IMR-90 (cell line): Measurements from ENCODE around the gene CENPV. TPM values are rescaled to one million over a fixed set of nuclear protein-coding genes. Genes with fewer than 3 reads are reported as not detected.

ENCODE experiments used
- ATAC-seq: fragments of 200-7000 bp; cut with Tn5 transposase; 2 replicates; pipeline ENCODE4 v1.9.1; 2020; ENCODE audit warnings: low read depth, mild to moderate bottlenecking, moderate library complexity
- Bru-seq: library from RNA; stranded (reverse); fragments of 400-500 nt; gene quantifications from one replicate; lab custom pipeline; 2021; lab: Mats Ljungman, UMichigan
- BruChase-seq, 2 experiments: library from RNA; stranded (reverse); fragments of 400-500 nt; gene quantifications; one replicate each; lab custom pipeline; 2021; lab: Mats Ljungman, UMichigan
- BruUV-seq: library from RNA; stranded (reverse); fragments of 400-500 nt; replicated peaks from 2 replicates; lab custom pipeline; 2021; lab: Mats Ljungman, UMichigan
- CTCF ChIA-PET: fragments of 300-600 bp; formaldehyde crosslinking; extraction: SDS; loops from one replicate; lab custom pipeline; 2021; ENCODE audit warnings: antibody characterized with exemption; lab: Yijun Ruan, JAX
- POLR2A ChIA-PET: fragments of 300-600 bp; sonication (Branson Sonifier 250); formaldehyde crosslinking; loops from one replicate; lab custom pipeline; 2022; ENCODE audit warnings: antibody characterized with exemption; ENCODE audit not compliant: unreplicated experiment; lab: Charles Lee
- DNase-seq: peaks from one replicate; pipeline ENCODE4 v3.0.0; 2013
- H2AFZ ChIP-seq: replicated peaks from 2 replicates; pipeline ENCODE3; 2013; ENCODE audit warnings: low read length, mild to moderate bottlenecking; ENCODE audit not compliant: poor library complexity
- H2AK5ac ChIP-seq: 2 replicates; pipeline ENCODE4 v1.6.1; 2013; ENCODE audit warnings: low read depth, low read length, inconsistent platforms
- H2AK9ac ChIP-seq: replicated peaks from 2 replicates; pipeline ENCODE3; 2013; ENCODE audit warnings: mild to moderate bottlenecking, low read depth, low read length, moderate library complexity; ENCODE audit not compliant: poor library complexity
- H2BK120ac ChIP-seq: 2 replicates; pipeline ENCODE4 v1.6.1; 2013; ENCODE audit warnings: low read depth, low read length, inconsistent platforms
- H2BK15ac ChIP-seq: 3 replicates; pipeline ENCODE4 v1.6.1; 2013; ENCODE audit warnings: low read depth, low read length, inconsistent platforms
- H2BK20ac ChIP-seq: 2 replicates; pipeline ENCODE4 v1.6.1; 2013; ENCODE audit warnings: low read depth, mild to moderate bottlenecking, inconsistent platforms, low read length, moderate library complexity
- H2BK5ac ChIP-seq: 2 replicates; pipeline ENCODE4 v1.6.1; 2013; ENCODE audit warnings: mild to moderate bottlenecking, low read depth, low read length, inconsistent platforms; ENCODE audit not compliant: poor library complexity, severe bottlenecking
- H3K14ac ChIP-seq: replicated peaks from 2 replicates; pipeline ENCODE4 v1.6.1; 2013; ENCODE audit warnings: low read depth, low read length, inconsistent platforms
- H3K18ac ChIP-seq: 2 replicates; pipeline ENCODE4 v1.6.1; 2013; ENCODE audit warnings: low read depth, low read length, control low read depth
- H3K23ac ChIP-seq: 2 replicates; pipeline ENCODE4 v1.6.1; 2013; ENCODE audit warnings: low read depth, low read length, inconsistent platforms
- H3K27ac ChIP-seq: 2 replicates; pipeline ENCODE4 v1.5.1; 2013; ENCODE audit warnings: mild to moderate bottlenecking, control low read depth, low read length; ENCODE audit not compliant: insufficient read depth
- H3K27me3 ChIP-seq: 2 replicates; pipeline ENCODE4 v1.6.1; 2013; ENCODE audit warnings: low read length; ENCODE audit not compliant: control insufficient read depth, insufficient read depth
- H3K36me3 ChIP-seq: 2 replicates; pipeline ENCODE4 v1.6.1; 2013; ENCODE audit warnings: low read length, mixed read lengths; ENCODE audit not compliant: control insufficient read depth, insufficient read depth
- H3K4ac ChIP-seq: 2 replicates; pipeline ENCODE4 v1.6.1; 2013; ENCODE audit warnings: low read depth, low read length, inconsistent platforms
- H3K4me1 ChIP-seq: 2 replicates; pipeline ENCODE4 v1.6.1; 2013; ENCODE audit warnings: low read length, mixed read lengths; ENCODE audit not compliant: control insufficient read depth, insufficient read depth
- H3K4me2 ChIP-seq: 2 replicates; pipeline ENCODE4 v1.6.1; 2013; ENCODE audit warnings: low read depth, mild to moderate bottlenecking, control low read depth, low read length, moderate library complexity
- H3K4me3 ChIP-seq: 2 replicates; pipeline ENCODE4 v1.5.1; 2013; ENCODE audit warnings: low read depth, mild to moderate bottlenecking, control low read depth, low read length, moderate library complexity; ENCODE audit not compliant: insufficient read depth
- H3K56ac ChIP-seq: 2 replicates; pipeline ENCODE4 v1.6.1; 2013; ENCODE audit warnings: low read length, inconsistent platforms; ENCODE audit not compliant: insufficient read depth; ENCODE audit errors: extremely low read depth
- H3K79me1 ChIP-seq, 2 experiments: 2 replicates each; pipeline ENCODE4 v1.6.1; 2013; ENCODE audit warnings: low read length in 2 of 2, inconsistent platforms in 1 of 2, low read depth in 1 of 2
- H3K9ac ChIP-seq: 2 replicates; pipeline ENCODE4 v1.6.1; 2013; ENCODE audit warnings: low read depth, low read length, control low read depth
- H3K9me1 ChIP-seq: 2 replicates; pipeline ENCODE4 v1.6.1; 2013; ENCODE audit warnings: low read length, inconsistent platforms; ENCODE audit not compliant: insufficient read depth
- H3K9me3 ChIP-seq: 2 replicates; pipeline ENCODE4 v1.6.1; 2013; ENCODE audit warnings: low read length; ENCODE audit not compliant: control insufficient read depth, insufficient read depth
- H4K20me1 ChIP-seq: 2 replicates; pipeline ENCODE4 v1.6.1; 2013; ENCODE audit warnings: low read length, inconsistent platforms; ENCODE audit not compliant: insufficient read depth
- H4K5ac ChIP-seq: 2 replicates; pipeline ENCODE4 v1.6.1; 2013; ENCODE audit warnings: mild to moderate bottlenecking, low read depth, low read length, control low read depth
- H4K8ac ChIP-seq, 2 experiments: 2 replicates each; pipeline ENCODE4 v1.6.1; 2013; ENCODE audit warnings: low read depth in 2 of 2, low read length in 2 of 2, control low read depth in 1 of 2, inconsistent platforms in 1 of 2
- H4K91ac ChIP-seq: 2 replicates; pipeline ENCODE4 v1.6.1; 2013; ENCODE audit warnings: low read depth, low read length, inconsistent platforms; ENCODE audit not compliant: insufficient read depth
- CTCF ChIP-seq: conservative IDR thresholded peaks from 2 replicates; pipeline ENCODE4 v1.5.1; 2012; ENCODE audit warnings: mild to moderate bottlenecking, low read depth, low read length, improper control_type of control experiment
- WGBS, 2 experiments: methylation state at CpG; one replicate each; pipeline versions ENCODE4 v1.1.5 to v1.1.7; 2013; ENCODE audit warnings: missing lambda C conversion rate in 2 of 2; ENCODE audit not compliant: insufficient read length in 1 of 2; ENCODE audit errors: extremely low coverage in 2 of 2; 5-methylcytosine and 5-hydroxymethylcytosine counted together
- dilution Hi-C: fragments of 300-500 bp; cut with HindIII; formaldehyde crosslinking; loops from one replicate; pipeline ENCODE4 v1.14.3; 2018; ENCODE audit warnings: low sequenced_read_pairs; ENCODE audit not compliant: unreplicated experiment
- in situ Hi-C: fragments of 300-500 bp; cut with MboI; formaldehyde crosslinking; loops from 3 replicates; pipeline ENCODE4 v1.14.3; 2019; ENCODE audit warnings: low sequenced_read_pairs, inconsistent platforms, mixed read lengths
- intact Hi-C: fragments of 100-400 bp; cut with micrococcal nuclease; formaldehyde crosslinking; loops from 2 replicates; pipeline ENCODE4 v1.10.0; 2022
- long read RNA-seq: library from polyadenylated mRNA; unstranded; transcript quantifications from one replicate; pipeline ENCODE4 v2.0.0, GENCODE V29; 2021; ENCODE audit not compliant: unreplicated experiment
- polyA plus RNA-seq, 3 experiments: library from polyadenylated mRNA; depleted of rRNA; stranded (reverse); fragments of >200 nt; gene quantifications; 2 replicates each; pipeline ENCODE4 v1.2.3, GENCODE V29; 2012; ENCODE audit warnings: low replicate concordance in 1 of 3
- total RNA-seq: library from RNA; depleted of rRNA; stranded (reverse); fragments of >200 nt; gene quantifications from 2 replicates; pipeline ENCODE4 v1.2.3, GENCODE V29; 2012; rRNA removed
- TF ChIP-seq, protein P1 (sequence below): fragments of 150-350 bp; IDR thresholded peaks from 2 replicates; pipeline ENCODE4 v1.6.1; 2016; ENCODE audit warnings: low read depth, mild to moderate bottlenecking, low read length, moderate library complexity, borderline replicate concordance

CENPV gene
- total RNA-seq (35.3 and 38.6 TPM in 2 replicates), polyA plus RNA-seq (2012; rRNA removed) (49.8 and 52.2 TPM in 2 replicates), Bru-seq, nascent RNA (percentile 58 among the genes with signal in this experiment), BruChase-seq, experiment 1, labeled RNA remaining after a 6-hour chase (percentile 47 among the genes with signal in this experiment), BruChase-seq, experiment 2, labeled RNA remaining after a 2-hour chase (percentile 40 among the genes with signal in this experiment)
- 35.9 and 108 TPM in 2 replicates for polyA plus RNA-seq (2012; cell fraction: cytosol; rRNA removed)
- polyA plus RNA-seq (2012; cell fraction: nucleus; rRNA removed; ENCODE audit: low replicate concordance), result 35.8 and 72.9 TPM in 2 replicates
- long read RNA-seq, transcript CENPV-201 (5 exons, 1,165 nt), result major isoform, 8 of 16 reads
- long read RNA-seq, partial matches to known transcripts, result 1 of 16 reads
- long read RNA-seq, other reads (novel, unspliced or antisense), result 5 of 16 reads

GRCh38 chr17:16353317-16354174 is at the start of gene CENPV:
Gene CENPV (minus strand): TSS chr17:16353469. CDS start chr17:16353436, 33 bp downstream.
- no peaks in the 10 kb centered on the region for H3K9me3 ChIP-seq
- WGBS, 2 experiments, result 7% methylated on average over 46 of the region's 83 CpGs; no CpG with 5 or more reads in 1 of the 2 experiments
- peak within 1 kb of the TSS; percentile 80 for H3K4me2 ChIP-seq
- H4K91ac ChIP-seq, result peak within 1 kb of the TSS; percentile 31; the same call in 1 of the 2 replicates
- H2BK20ac ChIP-seq, result no peak within 1 kb of the TSS
- peak within 1 kb of the TSS; percentile 98 for H2AFZ ChIP-seq
- peak within 1 kb of the TSS; percentile 44; the same call in 1 of the 2 replicates for H2AK5ac ChIP-seq
- peaks cover 6 to 18% of the 10 kb centered on the region in 2 experiments; a peak in 3 of 4 replicates for H3K79me1 ChIP-seq
- no peak within 1 kb of the TSS for H2BK5ac ChIP-seq
- ChIA-PET CTCF (interaction anchor here (0.5 to 2.3 kb wide), 4 partner anchors 10 to 35 kb away, joined by 3 to 19 read pairs (median 4); no protein-coding TSS in a partner anchor), POLR2A (no interaction called here)
- DNase-seq (peak; percentile 34), ATAC-seq (peak; percentile 82)
- H3K14ac ChIP-seq, result no peak within 1 kb of the TSS
- H4K8ac ChIP-seq, result peak within 1 kb of the TSS; percentile 11 to 67; a peak in 2 of 4 replicates
- peak within 1 kb of the TSS; percentile 79 for H2AK9ac ChIP-seq
- peak within 1 kb of the TSS; percentile 25; the same call in 1 of the 2 replicates for H3K56ac ChIP-seq
- no peak within 1 kb of the TSS for H4K5ac ChIP-seq
- peak within 1 kb of the TSS; percentile 45; the same call in 1 of the 2 replicates for H2BK120ac ChIP-seq
- H3K4ac ChIP-seq, result peak within 1 kb of the TSS; percentile 14; the same call in 1 of the 2 replicates
- peaks cover 7% of the 10 kb centered on the region for H3K36me3 ChIP-seq
- peak within 1 kb of the TSS; percentile 37 for H3K23ac ChIP-seq
- H3K4me3 ChIP-seq, result peak within 1 kb of the TSS; percentile 73
- intact Hi-C loops (loop anchor here (5.0 kb wide), 2 partner anchors 66 to 136 kb away; partner anchors contain the start of genes NCOR1 and PIGL), dilution Hi-C loops (no loop called here), in situ Hi-C loops (no loop called here)
- no peaks in the 10 kb centered on the region for H4K20me1 ChIP-seq
- no peaks in the 10 kb centered on the region for H3K27me3 ChIP-seq
- 0 out of 2 replicates have a peak, but pooled peaks cover 2% of the 10 kb centered on the region for H3K4me1 ChIP-seq
- H3K9me1 ChIP-seq, result peaks cover 3% of the 10 kb centered on the region; the same call in 1 of the 2 replicates
- peak; percentile 37 for TF ChIP-seq CTCF
- TF ChIP-seq, protein P1, sequence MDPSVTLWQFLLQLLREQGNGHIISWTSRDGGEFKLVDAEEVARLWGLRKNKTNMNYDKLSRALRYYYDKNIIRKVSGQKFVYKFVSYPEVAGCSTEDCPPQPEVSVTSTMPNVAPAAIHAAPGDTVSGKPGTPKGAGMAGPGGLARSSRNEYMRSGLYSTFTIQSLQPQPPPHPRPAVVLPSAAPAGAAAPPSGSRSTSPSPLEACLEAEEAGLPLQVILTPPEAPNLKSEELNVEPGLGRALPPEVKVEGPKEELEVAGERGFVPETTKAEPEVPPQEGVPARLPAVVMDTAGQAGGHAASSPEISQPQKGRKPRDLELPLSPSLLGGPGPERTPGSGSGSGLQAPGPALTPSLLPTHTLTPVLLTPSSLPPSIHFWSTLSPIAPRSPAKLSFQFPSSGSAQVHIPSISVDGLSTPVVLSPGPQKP, result no peak
- H3K9ac ChIP-seq, result peak within 1 kb of the TSS; percentile 39
- no TSS peak for BruUV-seq
- no peak within 1 kb of the TSS for H3K18ac ChIP-seq
- 0 out of 3 replicates have a peak within 1 kb of the TSS, but pooled peaks have one; percentile 6 for H2BK15ac ChIP-seq
- peak within 1 kb of the TSS; percentile 33 for H3K27ac ChIP-seq
